VCaP (cell line): ENCODE measurements around the gene SV2C.
"Not testable (repeated sequence)": the region's sequence is repeated elsewhere in the genome, so short reads cannot be mapped to it uniquely, and the experiment has no call there.

Source experiments
- H3K27ac ChIP-seq: fragments of 450-650 bp; 2 replicates; pipeline ENCODE4 v1.5.1; 2017
- CTCF ChIP-seq: fragments of 450-650 bp; conservative IDR thresholded peaks from 2 replicates; pipeline ENCODE4 v1.5.1; 2017; ENCODE audit warnings: mild to moderate bottlenecking, moderate library complexity

Gene SV2C

DNA sequence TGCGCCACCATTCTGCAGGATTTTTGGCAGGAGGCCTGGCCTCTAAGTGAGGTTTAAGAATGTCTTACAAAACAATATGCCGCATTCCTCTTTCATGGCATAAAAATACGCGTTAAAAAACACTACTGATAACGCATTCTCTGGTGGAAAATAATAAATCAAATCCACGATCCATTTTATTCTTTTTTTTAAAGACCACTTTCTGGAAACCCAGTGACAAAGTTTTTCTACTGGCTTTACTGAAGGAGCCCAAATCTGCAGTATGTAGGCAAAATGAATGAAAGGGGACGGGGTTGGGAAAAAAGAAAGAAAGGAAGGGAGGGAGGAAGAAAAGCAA is 2.0 kb downstream of the SV2C start:
- no peak overlapping the region for H3K27ac ChIP-seq
- no peak for TF ChIP-seq CTCF

GRCh38 chr5:76086095-76086494 is 2.9 kb downstream of the SV2C start:
- no peak for TF ChIP-seq CTCF
- H3K27ac ChIP-seq: no peak overlapping the region

GRCh38 chr5:76089156-76089555 is 6.0 kb downstream of the SV2C start:
- H3K27ac ChIP-seq: not testable (repeated sequence)

- no peak overlapping the region for H3K27ac ChIP-seq
- TF ChIP-seq CTCF: no peak
Observed at GRCh38 chr5:76091351-76091750, 8.2 kb downstream of the SV2C start.

DNA sequence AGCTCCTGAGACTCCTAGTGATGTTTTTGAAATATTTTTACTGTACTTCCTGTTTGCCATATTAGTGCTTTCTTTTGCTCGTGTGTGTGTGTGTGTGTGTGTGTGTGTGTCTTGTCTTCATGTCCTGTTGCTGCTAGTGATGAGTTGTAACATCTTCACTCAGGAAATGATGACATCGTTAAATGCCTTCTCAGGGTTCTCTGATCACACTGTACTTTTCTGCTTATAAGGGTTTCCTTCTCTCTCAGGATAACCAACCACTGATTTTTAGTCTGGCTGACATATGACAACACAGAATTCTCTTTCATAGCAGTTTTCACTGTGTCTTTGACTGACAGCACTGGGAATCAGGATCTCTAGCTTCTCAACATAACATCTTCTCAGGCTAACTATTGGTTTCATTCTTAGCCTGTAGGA is 16.1 kb downstream of the SV2C start:
- no peak for TF ChIP-seq CTCF
- H3K27ac ChIP-seq: no peak overlapping the region

- H3K27ac ChIP-seq: no peak overlapping the region
- no peak for TF ChIP-seq CTCF
Observed at GRCh38 chr5:76099756-76100155, 16.6 kb downstream of the SV2C start.

DNA sequence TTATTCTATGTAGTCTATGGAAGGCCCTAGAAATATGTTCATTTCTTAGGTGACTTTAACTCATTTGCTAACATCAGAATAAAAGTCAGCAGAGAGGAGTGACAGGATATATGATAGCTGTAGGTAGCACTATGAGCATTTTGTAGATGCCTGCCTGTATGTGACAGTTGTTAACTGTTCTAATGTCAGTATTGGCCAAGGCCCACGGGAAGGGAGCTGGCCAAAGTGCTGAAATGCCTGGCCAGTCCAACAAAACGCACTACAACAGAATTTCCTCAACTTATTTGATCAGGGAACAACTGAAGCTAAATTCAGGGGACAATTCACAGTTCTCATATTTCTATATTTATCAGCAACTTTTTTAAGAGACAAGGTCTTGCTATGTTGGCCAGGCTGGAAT is 20.8 kb downstream of the SV2C start:
- no peak overlapping the region for H3K27ac ChIP-seq
- TF ChIP-seq CTCF: no peak

DNA sequence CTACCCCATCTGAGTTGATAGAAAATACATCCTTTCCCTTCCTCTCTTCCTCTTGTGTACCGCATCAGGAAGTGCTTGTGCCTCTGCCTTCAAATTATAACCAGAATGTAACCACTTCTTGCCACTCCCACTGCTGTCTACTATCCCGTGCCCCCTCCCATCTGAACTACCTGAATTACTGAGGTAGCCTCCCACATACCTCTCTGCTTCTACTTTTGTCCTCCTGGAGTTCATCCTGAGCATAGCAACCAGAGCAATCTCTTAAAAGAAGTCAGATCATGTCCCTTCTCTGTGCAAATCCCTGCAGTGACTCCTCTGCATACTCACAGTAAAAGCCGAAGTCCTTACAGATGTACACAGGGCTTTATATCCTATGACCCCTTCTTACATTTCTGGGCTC is 23.0 kb downstream of the SV2C start:
- no peak overlapping the region for H3K27ac ChIP-seq
- no peak for TF ChIP-seq CTCF
